HG02973 (cell line): Measurements from ENCODE around the gene KRTAP1-5.
"Not testable (repeated sequence)": the region's sequence is repeated elsewhere in the genome, so short reads cannot be mapped to it uniquely, and the experiment has no call there.

Source experiments
- ATAC-seq: cut with Tn5 transposase; IDR thresholded peaks from one replicate; pipeline ENCODE4 v1.9.1; 2021; ENCODE audit warnings: moderate library complexity; ENCODE audit not compliant: unreplicated experiment

Gene KRTAP1-5, protein sequence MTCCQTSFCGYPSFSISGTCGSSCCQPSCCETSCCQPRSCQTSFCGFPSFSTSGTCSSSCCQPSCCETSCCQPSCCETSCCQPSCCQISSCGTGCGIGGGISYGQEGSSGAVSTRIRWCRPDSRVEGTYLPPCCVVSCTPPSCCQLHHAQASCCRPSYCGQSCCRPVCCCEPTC

DNA sequence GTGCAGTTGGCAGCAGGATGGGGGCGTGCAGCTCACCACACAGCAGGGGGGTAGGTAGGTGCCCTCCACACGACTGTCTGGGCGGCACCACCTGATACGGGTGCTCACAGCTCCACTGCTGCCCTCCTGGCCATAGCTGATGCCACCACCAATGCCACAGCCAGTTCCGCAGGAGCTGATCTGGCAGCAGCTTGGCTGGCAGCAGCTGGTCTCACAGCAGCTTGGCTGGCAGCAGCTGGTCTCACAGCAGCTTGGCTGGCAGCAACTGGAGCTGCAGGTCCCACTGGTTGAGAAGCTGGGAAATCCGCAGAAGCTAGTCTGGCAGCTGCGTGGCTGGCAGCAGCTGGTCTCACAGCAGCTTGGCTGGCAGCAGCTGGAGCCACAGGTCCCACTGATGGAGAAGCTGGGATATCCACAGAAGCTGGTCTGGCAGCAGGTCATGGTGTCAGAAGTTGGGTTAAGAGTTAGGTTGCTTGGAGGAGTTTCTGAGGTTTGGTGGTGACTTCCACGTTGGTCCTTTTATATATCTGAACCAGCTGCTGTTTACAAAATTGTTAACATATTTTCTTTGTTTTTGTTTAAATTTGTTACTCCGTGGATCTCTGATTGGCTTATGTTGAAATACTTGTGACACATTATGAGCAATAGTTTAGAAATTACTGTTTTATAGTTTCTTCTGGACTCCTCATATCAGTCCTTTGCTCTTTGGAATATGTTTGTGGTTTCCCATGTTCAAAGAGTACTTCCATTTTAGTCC lies at the start of gene KRTAP1-5:
Gene KRTAP1-5, minus strand, starts transcription at position 494 of the 757 bp plus-strand sequence. Its CDS starts 53 bp downstream, at position 441.
- no peak for ATAC-seq

DNA sequence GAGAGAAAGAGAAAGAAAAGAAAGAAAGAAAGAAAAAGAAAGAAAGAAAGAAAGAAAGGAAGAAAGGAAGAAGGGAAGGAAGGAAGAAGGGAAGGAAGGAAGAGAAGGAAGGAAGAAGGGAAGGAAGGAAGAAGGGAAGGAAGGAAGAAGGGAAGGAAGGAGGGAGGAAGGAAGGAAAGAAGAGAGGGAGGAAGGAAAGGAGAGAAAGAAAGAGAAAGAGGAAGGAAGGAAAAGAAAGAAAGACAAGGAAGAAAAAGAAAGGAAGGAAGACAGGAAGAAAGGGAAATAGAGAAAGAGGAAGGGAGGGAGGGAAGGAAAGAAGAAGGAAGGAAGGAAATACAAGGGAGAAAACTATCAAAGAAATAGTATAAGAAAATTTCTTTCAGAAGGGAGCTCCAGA lies 49.8 kb upstream of the KRTAP1-5 start:
- ATAC-seq = no peak

DNA sequence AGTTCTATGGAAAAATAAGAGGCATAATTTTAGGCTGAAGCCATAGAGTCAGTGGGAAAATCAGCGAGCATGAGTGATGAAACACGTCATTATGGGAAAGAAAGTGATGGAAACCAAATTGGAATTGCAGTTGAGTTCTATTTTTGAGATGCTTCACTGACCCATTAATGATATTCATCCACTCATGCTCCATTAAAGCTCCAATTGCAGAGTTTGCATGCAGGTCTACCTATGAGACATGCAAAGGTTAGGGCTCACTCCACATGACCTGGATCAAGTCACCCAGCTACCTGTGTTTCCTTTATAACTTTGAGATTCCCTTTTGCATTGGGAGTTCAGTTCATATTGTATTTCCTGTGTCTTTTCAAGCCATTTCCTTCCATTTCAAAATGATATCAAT lies 46.7 kb upstream of the KRTAP1-5 start:
- ATAC-seq = no peak

DNA sequence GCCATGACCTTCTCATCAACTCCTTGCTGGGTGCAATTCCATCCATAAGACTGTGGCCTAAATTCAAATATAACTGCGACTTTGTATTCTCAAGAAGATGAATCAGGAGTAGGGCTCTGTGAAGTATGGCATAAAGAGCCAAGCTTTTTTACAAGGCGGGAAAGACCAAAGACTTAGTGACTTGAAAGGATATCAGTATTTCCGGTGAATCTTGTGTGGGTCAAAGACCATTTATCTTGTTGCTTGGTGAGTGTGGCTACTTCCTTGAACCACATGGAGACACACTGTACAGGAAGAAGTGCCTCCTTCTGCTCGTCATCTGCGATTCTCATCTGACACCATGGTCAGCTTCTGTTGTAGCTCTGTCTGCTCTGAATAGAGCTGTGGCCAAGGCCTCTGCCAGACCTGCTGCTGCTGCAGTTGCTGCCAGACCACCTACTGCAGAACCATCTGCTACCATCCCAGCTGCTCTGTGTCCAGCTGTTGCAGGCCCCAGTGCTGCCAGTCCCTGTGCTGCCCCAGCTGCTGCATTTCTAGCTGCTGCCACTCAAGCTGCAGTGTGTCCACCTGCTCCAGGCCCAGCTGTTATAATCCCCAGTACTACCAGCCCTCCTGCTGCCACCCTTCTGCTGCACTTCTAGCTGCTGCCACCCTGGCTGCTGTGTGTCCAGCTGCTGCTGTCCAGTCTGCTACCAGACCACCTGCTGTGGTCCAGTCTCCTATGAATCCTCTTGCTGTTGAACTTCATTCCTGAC lies 44.8 kb upstream of the KRTAP1-5 start:
- no peak for ATAC-seq

DNA sequence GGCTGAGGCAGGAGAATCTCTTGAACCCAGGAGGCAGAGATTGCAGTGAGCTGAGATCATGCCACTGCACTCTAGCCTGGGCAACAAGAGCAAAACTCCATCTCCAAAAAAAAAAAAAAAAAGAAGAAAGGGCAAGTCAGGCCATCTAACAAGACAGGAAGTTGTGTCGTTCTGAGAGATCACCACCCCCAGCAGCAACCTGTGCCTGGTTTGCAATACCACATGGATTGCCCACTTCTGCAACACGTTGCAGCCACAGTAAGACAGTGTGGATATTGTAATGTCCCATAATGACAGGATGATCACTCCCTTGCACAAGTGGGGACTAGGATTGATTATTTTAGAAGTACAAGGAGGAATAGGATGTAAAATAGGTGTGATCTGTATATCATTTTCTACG lies 42.0 kb upstream of the KRTAP1-5 start:
- no peak for ATAC-seq

DNA sequence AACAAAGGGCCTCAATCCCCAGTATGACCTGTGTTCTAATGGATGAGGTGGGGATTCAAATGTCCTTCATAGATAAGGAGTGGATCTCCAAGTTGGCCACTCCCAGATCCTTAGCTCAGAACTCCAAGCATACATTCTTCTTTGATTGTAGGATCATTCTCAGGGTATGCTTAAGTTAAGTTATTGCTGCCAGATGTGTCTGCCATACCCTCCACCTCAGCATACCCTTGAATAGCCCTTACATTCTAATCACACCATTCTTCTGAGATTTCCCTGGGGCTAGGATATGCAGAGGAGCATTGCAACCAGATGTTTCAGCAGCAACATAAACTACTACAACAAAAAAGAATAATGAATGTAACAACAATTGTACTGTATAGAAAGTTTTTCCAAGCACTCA lies 40.3 kb upstream of the KRTAP1-5 start:
- no peak for ATAC-seq

DNA sequence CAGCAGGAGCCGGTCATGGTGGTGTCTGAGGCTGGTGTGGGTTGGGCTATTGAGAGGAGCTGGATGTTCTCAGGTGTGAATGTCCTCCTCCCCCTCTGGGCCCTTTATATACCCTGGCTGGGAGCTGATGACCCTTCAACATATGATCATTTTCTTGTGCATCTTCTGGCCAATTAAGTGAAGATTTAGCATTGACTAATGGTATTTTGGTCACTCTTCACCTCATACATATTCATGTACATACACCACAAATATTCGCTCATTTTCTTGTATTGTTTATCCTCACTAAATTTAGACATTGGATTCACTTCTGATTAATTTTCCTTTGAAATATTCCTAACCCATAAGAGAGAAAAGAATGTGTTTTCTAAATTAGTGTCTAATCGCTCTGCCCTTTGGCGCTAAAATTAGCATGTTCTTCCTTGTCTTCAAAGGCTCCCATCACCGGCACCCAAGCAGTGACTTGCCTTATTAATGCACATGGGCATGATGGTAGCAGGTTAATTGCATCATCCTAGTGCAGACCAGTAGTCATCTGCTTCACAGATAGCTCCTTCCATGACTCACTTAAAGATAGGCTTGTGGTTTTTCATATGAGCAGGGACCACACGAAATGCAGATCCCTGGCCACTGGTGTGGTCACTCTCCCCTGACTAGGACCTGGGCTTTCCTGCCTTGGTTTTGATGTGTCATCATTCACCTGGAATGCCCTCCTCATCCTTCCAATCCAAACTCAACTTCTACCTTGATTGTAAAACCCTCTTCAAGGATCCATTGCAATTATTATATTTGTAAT lies 39.0 kb upstream of the KRTAP1-5 start, which contains the start of gene KRTAP2-4:
Gene KRTAP2-4, minus strand, starts transcription at position 51 of the 796 bp plus-strand sequence. Its CDS starts 34 bp downstream, at position 17.
- no peak for ATAC-seq

DNA sequence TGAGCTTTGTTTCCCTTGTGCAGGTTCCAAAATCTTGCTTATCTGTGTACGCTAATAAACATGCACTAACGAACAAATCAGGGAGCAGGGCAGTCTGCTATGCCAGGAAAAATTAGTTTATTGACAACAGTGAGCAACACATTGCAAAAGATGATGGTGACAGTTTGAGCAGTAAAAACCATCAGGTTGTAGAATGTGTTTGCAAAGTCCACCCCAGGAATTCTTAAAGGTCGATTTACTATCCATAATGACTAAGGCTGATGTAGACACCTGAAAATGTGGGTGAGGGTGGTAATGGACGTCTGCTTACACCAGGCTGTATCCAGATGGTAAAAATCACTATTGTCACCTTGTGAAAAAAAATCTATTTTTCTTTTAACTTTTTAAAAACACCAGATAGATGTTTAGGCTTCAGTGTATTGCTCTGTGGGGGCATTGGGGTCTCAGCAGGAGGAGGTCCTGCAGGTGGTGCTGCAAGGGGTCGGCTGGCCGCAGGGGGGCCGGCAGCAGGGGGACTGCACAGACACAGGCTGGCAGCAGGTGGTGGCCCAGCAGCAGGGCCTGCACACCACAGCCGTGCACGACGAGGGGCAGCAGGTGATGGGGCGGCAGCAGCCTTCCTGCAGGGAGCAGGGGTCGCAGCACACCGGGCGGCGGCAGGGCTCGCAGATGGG lies 38.1 kb upstream of the KRTAP1-5 start:
- not testable (repeated sequence) for ATAC-seq

DNA sequence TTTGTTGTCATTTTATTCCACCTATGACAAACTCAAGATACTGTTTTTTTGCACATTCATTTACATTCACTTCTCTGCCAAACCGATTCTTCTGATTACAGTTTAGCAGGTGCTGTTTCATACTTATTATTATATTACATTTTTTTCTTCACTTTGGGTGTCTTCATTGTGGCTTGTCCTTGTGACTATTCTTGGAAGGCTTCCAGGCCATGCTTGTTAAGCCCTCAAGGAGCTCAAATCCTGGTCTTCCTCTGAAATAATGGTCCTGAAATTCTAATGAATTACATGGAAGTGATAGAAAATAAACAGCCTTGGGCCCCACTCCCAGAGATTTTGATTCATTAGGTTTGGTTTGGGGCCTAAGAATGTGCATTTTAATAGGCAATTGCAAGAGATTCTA lies 37.3 kb upstream of the KRTAP1-5 start:
- no peak for ATAC-seq

DNA sequence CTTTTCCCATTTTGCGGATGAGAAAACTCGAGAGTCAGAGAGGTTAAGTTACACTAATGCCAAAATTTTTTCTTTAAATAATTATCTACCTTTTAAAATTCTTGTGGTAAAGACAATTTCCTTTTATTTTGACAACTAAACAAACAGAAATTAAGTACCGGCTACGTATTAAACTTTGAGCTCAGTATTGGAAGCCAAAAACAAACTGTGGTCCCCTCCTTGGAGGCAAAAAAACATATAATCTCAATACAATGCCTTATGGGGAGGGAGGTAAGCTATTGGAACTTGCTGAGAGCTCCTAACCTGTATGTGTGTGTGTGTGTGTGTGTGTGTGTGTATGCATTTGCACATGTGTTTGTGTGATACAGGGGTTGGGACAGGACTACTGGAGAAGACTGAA lies 36.4 kb upstream of the KRTAP1-5 start:
- no peak for ATAC-seq

DNA sequence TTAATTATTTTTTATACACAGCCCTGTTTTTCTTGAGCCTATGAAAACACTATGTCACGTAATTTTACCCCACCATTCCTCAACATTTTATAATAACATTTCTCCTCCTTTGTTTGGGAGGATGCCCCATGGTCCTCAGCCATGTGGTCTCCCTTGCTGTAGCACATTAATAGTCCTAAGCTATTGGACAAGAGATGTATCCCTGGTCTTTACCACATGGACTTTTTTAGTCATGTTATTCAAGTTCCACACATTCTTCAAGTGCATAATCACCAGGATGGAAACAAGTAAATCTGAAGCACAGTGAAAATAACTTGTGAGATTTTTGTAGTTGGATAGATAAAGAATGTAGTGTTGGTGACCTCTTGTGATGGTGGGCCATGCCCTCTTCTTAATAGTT lies 35.0 kb upstream of the KRTAP1-5 start:
- no peak for ATAC-seq

DNA sequence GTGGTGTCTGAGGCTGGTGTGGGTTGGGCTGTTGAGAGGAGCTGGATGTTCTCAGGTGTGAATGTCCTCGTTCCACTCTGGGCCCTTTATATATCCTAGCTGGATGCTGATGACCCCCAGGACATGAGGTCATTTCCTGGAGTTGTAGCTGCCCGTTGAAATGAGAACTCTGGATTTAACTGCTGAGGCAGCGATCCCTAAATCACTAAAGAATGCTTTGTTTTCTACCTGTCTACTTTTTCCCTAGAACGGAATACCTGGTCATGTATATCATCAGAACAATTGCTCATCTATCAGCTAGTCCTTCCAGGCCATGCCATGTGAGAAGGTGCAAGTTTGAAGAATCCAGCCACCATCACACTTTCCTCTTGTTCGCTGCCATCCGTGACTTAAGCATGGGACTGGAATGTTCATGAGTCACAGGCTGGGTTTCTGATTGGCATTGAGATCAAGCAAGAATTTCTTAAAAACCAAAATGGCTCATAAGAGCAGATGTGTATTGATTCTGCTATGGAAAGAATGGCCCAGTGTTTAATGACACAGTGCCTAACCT lies 33.1 kb upstream of the KRTAP1-5 start, which contains the start of gene KRTAP2-3:
Gene KRTAP2-3, minus strand, starts transcription at position 63 of the 553 bp plus-strand sequence. CDS start 64 bp downstream, outside the sequence.
- no peak for ATAC-seq

DNA sequence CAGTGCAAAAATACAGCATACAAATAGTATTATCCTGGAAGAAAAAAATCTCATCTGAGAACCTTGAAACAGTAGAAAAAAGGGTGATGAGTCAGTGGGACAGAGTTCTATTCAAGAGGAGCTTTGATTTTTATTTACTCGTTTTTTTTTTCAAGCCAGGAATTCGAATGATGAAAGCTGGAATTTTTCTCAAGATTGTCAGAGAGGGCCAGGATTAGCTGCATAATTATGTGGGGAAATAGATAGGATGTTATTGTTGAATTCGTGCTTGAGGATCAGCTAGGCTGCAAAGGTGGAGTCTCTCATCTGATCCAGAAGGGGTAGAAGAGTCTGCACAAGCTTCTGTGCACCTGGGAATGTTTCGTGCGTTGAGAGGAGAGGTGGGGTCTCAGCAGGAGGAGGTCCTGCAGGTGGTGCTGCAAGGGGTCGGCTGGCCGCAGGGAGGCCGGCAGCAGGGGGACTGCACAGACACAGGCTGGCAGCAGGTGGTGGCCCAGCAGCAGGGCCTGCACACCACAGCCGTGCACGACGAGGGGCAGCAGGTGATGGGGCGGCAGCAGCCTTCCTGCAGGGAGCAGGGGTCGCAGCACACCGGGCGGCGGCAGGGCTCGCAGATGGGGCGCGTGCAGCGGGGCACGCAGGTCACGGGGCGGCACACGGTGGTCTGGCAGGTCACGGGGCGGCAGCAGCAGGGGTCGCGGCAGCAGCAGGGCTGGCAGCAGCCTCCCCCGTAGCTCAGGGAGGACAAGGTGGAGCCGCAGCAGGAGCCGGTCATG lies 32.5 kb upstream of the KRTAP1-5 start:
- ATAC-seq = not testable (repeated sequence)

DNA sequence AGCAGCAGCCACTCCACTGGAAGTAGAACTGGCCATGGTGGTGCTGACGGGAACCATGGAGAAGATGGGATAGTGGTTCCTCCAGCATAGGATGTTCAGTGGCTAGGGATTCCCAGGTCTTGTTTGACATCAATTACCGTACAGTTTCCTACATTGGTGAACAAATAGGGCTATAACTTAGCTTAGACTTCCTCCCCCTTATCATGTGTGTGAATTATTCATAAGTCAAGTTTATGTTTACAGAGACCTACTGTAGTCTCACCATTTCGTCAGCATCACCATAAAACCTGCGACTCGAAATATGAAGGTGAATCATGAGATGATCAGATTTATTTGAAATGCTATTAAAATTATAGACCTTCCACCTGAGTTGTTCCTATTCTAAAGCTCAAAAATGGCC lies 31.7 kb upstream of the KRTAP1-5 start:
- no peak for ATAC-seq

DNA sequence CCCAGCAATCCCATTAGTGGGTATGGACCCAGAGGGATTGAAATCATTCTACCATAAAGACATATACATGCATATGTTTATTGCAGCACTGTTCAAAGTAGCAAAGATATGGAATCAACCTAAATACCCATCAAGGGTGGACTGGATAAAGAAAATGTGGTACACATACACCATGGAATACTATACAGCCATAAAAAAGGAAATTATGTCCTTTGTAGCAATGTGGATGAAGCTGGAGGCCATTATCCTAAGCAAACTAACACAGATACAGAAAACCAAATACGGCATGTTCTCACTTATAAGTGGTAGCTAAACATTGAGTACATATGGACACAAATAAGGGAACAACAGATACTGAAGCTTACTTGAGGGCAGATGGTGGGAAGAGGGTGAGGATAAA lies 30.5 kb upstream of the KRTAP1-5 start:
- no peak for ATAC-seq

DNA sequence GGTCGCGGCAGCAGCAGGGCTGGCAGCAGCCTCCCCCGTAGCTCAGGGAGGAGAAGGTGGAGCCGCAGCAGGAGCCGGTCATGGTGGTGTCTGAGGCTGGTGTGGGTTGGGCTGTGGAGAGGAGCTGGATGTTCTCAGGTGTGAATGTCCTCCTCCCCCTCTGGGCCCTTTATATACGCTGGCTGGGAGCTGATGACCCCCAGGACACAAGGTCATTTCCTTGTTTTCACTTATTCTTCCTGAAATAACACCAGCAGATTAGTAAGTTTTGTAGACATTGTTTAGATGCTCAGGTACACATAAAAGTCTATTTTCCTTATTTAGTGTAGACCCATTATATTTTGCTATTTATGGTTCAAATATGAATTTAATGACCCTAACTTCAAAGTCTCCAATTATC lies 28.1 kb upstream of the KRTAP1-5 start, which contains the start of gene KRTAP2-2:
Gene KRTAP2-2, minus strand, starts transcription at position 101 of the 400 bp plus-strand sequence. Its CDS starts 19 bp downstream, at position 82.
- ATAC-seq = not testable (repeated sequence)

DNA sequence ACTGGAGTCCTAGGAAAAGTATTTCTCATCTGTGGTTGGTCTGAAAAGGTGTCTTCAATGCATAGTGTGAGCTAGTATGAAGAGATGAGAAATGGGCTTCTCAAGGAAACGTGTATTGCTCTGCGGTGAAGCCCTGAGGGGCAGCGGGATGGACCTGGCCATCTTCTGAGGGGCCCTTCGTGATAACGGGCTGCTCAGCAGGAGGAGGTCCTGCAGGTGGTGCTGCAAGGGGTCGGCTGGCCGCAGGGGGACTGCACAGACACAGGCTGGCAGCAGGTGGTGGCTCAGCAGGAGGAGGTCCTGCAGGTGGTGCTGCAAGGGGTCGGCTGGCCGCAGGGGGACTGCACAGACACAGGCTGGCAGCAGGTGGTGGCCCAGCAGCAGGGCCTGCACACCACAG lies 27.5 kb upstream of the KRTAP1-5 start:
- ATAC-seq = not testable (repeated sequence)

DNA sequence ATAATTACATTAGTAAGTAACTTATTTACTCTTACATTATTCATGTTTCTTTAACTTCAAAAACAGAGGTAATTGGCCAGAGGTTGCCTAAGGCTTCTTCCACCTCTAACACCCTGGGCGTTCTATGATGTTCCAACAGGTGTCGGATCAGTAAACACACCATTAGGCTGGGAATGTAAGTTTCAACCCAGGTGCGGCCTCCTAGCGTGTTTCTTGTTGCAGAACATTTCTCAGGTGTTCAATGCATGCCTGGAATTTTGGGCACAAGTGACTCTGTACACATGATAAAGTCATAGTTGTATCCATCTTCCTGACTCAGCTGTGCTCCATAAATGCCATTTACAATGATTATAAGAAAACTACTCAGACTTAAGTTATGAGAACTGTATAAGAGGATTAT lies 27.0 kb upstream of the KRTAP1-5 start:
- no peak for ATAC-seq

DNA sequence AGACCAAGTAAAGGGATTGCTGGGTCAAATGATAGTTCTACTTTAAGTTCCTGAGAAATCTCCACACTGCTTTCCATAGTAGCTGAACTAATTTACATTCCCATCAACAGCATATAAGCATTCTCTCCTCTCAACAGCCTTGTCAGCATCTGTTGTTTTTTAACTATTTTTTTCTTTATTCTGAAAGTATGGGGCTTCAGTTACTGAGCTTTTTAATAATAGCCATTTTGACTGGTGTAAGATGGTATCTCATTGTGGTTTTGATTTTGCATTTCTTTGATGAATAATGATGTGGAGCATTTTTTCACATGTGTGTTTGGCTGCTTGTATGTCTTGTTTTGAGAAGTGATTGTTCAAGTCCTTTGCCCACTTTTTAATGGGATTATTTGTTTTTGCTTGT lies 25.6 kb upstream of the KRTAP1-5 start:
- ATAC-seq = no peak
